HG02588 (cell line): ENCODE data around the gene PTK7.
A peak's percentile ranks its signal among the peaks of the same experiment; 100 is the strongest.

Experiments used
- ATAC-seq: cut with Tn5 transposase; IDR thresholded peaks from one replicate; pipeline ENCODE4 v1.9.1; 2021; ENCODE audit warnings: mild to moderate bottlenecking, moderate library complexity; ENCODE audit not compliant: unreplicated experiment

Gene PTK7

GRCh38 chr6:43175676-43176422, 99.7 kb downstream of the PTK7 start:
- no peak for ATAC-seq

DNA sequence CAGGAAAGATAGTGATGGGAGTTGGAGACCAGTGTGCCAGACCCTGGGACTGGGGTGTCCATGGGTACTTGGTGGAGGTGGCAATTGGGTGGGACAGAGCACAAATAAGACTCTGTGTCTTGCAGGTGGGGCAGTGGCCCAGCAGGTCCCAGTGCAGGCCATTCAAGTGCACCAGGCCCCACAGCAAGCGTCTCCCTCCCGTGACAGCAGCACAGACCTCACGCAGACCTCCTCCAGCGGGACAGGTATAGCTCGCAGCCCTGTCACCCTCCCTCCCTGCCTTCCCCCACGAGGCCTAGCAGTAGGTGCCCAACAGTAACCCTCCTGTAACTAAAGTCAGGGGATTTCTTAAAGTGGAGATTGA, 100.3 kb downstream of the PTK7 start:
- no peak for ATAC-seq

DNA sequence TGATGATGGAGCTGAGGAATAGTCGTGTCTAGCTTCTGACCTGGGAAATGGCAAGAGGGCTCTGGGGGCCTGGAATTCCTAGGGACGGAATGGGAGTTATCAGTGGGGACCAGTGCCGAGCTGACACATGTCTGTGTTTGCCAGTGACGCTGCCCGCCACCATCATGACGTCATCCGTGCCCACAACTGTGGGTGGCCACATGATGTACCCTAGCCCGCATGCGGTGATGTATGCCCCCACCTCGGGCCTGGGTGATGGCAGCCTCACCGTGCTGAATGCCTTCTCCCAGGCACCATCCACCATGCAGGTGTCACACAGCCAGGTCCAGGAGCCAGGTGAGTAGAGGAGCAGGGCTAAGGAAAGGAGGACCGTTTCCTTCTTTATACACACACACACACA, 102.0 kb downstream of the PTK7 start:
- no peak for ATAC-seq

DNA sequence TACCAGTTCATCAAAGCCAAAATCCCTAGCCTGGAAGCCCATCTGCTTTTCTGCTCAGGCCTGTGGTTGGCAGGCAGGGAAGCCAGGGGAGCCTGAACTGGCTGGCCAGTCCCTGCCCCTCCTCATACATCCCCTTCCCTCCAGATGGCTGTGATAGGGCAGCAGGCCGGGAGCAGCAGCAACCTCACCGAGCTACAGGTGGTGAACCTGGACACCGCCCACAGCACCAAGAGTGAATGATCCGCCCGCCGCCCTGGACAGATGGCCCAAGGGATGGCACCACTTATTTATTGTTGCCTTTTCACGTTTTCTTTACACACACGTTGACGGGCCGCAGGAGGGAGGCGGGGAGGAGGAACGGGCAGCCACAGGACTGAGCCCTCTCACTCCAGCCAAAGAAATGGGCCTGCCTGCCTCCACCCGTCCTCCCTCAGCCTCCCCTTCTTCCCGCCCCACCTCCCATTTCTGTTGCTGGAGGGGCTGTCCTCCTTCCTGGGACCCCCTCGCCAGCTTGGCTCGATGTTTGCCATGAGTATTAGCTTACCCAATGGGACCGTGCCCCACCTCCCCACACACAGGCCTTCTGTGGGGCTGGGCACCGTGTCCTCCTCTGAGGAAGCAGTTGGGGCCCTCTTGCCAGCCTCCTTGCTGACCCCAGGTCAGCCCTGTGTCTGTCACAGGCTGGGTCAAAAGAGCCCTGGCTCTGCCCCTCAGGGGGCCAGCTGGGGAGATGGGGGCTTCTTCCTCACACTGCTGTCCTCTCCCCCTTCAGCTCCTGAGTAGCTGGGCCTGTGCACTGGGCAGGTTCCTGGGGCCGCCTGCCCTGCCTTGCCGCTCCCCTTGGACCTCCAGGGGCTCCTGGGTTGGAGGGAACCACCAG, 103.1 kb downstream of the PTK7 start:
- no peak for ATAC-seq

DNA sequence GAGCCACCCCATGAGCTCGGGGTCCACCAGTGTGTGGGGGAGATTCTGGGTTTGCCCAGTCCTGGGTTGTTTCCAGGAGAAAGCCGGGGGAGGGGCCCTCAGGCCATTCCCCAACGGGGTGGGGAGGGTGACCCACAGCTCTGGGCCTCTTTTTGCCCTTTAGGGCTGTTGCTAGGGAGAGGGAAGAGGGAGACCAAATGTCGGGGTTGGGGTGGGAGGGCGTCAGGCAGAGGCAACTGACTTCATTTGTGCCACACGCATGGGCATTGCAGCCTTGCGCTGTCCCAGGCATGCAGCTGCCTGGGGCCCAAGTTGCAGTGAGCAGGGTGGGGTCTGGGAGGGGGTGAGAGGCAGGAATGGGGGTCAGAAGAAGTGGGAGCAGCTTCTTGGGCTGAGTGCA, 103.9 kb downstream of the PTK7 start:
- no peak for ATAC-seq

GRCh38 chr6:43180985-43181384, 104.9 kb downstream of the PTK7 start:
- no peak for ATAC-seq

DNA sequence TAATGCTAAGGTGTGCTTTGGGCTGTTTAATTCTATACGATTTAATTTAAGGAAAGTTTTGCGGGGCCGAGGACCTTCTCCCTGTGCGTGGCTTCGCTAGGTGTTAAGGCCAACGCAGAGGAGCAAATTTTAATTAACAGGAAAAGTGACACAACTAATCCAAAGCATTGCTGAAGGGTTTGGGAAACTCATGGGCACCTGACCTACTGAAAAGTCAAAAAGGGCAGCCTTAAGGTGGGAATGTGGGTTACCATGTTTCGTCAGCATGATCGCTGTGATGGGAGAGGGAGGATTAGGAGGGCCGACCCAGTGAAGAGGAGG, 105.5 kb downstream of the PTK7 start:
- no peak for ATAC-seq

- peak; percentile 95 for ATAC-seq
Observed at GRCh38 chr6:43181942-43182860, 106.1 kb downstream of the PTK7 start, which contains the start of gene CUL9. Gene CUL9, plus strand, starts transcription at chr6:43182196. Its CDS starts 2,115 bp downstream, at chr6:43184311.

GRCh38 chr6:43183441-43183840, 107.3 kb downstream of the PTK7 start:
- no peak for ATAC-seq

DNA sequence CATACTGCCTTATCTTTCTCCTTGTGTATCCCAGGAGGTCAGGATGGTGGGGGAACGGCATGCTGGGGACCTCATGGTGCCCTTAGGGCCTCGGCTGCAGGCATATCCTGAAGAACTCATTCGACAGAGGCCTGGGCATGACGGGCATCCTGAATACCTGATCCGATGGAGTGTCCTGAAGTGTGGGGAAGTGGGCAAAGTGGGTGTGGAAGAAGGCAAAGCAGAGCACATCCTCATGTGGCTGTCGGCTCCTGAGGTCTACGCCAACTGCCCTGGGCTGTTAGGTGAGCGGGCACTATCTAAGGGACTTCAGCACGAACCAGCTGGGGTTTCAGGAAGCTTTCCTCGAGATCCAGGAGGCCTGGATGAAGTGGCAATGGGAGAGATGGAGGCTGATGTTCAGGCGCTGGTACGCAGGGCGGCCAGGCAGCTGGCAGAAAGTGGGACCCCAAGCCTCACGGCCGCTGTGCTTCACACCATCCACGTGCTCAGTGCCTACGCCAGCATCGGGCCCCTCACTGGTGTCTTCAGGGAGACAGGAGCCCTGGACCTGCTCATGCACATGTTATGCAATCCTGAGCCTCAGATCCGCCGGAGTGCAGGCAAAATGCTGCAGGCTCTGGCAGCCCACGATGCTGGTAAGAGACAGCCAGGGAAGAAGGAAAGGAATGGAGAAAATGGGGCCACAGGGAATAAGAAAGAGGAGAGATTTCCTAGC, 108.3 kb downstream of the PTK7 start:
- no peak for ATAC-seq

- ATAC-seq = no peak
Observed at GRCh38 chr6:43185391-43185985, 109.4 kb downstream of the PTK7 start.

DNA sequence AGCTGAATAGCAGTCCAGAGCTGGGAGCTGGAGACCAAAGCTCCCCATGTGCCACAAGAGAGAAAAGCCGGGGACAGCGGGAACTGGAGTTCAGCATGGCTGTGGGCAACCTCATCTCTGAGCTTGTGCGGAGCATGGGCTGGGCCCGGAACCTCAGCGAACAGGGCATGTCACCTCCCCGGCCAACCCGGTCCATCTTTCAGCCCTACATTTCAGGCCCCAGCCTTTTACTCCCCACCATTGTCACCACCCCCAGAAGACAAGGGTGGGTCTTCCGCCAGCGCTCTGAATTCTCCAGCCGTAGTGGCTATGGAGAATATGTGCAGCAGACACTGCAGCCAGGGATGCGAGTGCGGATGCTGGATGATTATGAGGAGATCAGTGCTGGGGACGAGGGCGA, 109.9 kb downstream of the PTK7 start:
- no peak for ATAC-seq

- no peak for ATAC-seq
Observed at GRCh38 chr6:43186706-43187105, 110.6 kb downstream of the PTK7 start.

- ATAC-seq = no peak
Observed at GRCh38 chr6:43187821-43188220, 111.7 kb downstream of the PTK7 start.

DNA sequence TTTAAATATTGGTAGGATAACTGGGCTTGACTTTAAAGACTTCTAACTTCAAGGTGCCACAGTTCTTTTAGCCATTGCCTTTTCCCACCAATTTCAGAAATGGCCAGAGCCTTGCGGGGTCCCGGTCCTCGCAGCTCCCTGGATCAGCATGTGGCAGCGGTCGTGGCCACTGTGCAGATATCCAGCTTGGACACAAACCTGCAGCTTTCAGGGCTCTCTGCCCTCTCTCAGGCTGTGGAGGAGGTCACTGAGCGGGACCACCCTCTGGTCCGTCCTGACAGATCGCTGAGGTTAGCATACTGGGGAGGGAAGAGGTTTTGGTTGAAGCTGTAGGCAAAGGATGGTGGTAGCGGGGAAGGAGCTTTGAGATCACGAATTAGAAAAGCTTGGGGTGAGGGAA, 112.3 kb downstream of the PTK7 start:
- ATAC-seq = no peak

DNA sequence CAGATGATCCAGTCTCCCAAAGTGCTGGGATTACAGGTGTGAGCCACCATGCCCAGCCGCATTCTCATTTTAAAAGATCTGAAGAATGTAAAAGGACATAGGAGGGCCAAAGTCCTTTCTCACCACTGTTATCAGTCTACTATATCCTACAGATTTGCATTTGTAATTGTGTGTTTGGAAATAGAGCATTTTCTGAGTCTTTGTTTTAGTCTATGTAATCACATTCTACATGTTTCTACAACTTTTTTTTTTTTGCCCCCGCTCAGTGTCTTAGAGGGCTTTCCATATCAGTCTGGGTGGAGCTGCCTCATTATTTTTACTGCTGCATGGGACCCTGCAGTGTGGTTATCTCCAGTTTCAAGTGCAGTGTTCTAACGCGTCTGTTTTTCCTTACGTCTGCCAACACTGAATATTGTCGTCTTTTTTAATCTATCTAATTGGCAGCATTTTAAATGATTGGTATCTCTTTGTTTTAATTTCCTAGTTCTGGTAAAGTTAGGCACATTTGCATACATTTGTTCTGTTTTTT, 113.7 kb downstream of the PTK7 start:
- no peak for ATAC-seq

DNA sequence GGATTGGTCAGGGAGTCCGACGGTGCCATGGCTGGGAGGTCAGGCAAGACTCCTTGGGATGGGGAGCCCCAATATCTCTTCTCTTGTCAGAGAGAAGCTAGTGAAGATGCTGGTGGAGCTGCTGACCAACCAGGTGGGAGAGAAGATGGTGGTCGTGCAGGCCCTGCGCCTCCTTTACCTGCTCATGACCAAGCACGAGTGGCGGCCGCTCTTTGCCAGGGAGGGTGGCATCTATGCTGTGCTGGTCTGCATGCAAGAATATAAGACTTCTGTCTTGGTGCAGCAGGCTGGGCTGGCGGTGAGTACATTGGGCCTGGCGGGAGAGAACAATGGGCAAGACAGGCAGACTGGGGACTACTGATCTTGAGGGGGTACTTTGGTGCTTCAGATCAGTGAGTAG, 116.8 kb downstream of the PTK7 start:
- no peak for ATAC-seq

GRCh38 chr6:43193929-43194328, 117.8 kb downstream of the PTK7 start:
- ATAC-seq = no peak

- no peak for ATAC-seq
Observed at GRCh38 chr6:43196337-43196736, 120.2 kb downstream of the PTK7 start.

GRCh38 chr6:43199912-43200311, 123.8 kb downstream of the PTK7 start:
- ATAC-seq = no peak
